Head of caudate nucleus (tissue), 42 donors: ENCODE measurements around the gene OLIG2.

Source experiments
- DNase-seq, 42 donors: peaks; one replicate each; pipeline versions ENCODE4 v3.0.0 to v3.0.0-alpha.2; 2020 to 2021; ENCODE audit warnings: mixed read lengths in 7 of 42
- intact Hi-C: fragments of 100-400 bp; cut with DNase I; formaldehyde crosslinking; loops from one replicate; pipeline ENCODE4 v1.15.0; 2022

OLIG2 gene

DNA sequence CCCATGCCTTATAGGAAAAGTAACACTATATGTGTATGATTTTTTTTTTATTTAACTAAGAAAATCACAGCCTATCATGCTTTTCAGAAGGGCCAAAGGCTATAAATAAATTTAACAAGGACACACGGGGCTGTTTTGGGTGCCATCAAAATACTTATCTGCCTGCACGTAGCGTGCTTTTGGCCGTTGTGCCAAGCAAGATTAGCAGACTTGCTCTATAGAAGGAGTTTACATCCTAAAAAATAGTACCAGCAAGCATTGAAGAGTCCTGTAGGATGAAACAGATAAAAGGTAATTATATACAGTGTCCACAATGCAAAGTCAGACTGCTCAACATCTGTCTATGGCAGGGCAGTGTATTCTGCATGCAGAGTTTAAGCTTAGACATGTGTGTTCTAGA lies 47.9 kb downstream of the OLIG2 start:
- intact Hi-C loops: no loop called here
- no peak for DNase-seq

DNA sequence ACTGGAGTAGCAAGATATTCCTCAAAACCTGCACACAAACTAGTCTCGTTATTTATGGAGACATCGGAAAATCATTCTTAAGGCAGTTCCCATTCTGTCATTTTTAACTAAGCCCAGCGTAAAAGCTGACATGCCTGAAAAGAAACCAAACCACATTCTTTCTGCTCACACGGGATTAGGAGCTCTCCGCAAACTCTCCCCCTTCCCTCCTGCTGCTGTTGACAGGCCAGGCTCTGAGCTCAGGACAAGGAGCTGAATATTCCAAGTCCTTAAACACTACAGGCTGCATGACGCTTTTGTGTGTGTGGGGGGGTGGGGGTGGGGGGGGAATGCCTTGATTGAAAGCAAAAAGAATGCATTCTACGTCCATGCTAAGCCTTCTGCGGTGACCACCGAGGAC lies 49.4 kb downstream of the OLIG2 start:
- DNase-seq: no peak
- intact Hi-C loops: no loop called here

DNA sequence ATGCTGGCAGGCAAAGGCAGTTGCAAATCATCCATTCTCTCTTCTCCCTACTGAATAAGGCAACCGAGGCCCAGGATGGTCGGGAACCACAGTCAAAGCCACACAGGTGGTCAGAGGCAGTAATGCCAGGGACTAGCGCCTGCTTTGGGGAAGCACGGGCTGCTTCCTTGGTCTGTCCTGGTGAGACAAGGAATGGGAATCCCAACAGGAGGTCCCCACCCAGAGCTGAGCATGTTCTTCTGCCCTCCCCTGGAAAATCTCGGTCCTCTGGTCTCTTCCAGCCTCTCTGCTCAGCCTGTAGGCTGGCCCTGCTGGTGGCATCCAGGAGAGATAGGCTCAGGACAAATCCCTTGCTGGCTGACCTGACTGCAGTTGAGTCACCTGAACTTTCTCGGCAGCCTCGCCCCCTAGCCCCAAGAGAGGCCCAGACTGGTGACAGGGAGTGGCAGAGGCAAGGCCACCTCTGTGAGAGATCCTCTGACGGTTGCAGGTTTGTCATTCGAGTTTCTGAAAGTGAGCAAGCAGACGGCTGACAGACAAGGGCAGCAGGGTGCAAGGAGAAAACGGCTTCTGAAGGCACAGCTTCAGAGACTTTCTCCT lies 50.0 kb downstream of the OLIG2 start:
- no peak for DNase-seq
- intact Hi-C loops: no loop called here

DNA sequence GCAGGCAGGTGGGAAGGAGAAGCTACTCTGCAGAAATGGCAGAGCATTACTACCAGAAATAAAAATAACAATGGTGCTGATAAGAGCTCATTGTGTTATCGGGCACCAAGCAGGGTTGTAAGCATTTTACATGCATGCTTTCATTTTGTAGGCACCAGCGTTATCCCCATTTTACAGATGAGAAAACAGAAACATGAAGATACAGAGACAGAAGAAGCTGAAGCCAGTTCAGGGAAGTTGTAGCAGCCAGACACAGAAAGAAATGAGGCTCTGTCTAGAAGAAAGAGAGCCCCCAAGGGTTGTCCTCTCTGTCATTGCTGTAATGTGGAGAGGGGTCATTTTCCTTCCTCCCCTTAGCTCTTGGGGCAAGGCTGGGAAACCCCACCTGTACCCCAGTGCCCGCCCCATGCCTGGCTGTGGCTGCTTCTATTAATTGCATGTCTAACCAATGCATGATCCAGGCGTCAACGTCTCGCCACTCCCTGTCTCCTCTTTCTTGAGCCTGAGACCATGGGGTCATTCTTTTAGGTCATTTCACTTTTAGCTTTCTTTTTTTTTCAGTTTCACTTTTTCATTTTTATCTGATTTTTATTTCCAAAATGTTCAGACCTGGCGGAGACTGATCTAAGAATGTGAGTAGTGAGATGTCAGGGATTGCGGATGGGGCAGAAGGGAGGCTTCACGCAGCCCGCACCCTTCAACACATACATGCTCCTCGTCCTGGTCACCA lies 51.0 kb downstream of the OLIG2 start:
- DNase-seq: no peak
- intact Hi-C loops: no loop called here
